GOT3 (cell line): Measurements from ENCODE around the gene GPR119.
A peak's percentile ranks its signal among the peaks of the same experiment; 100 is the strongest.
"Not testable (repeated sequence)": the region's sequence is repeated elsewhere in the genome, so short reads cannot be mapped to it uniquely, and the experiment has no call there.

Source experiments
- DNase-seq: peaks from one replicate; lab custom pipeline; 2025; ENCODE audit warnings: mixed read lengths; lab: John Stamatoyannopoulos, UW

Gene GPR119

DNA sequence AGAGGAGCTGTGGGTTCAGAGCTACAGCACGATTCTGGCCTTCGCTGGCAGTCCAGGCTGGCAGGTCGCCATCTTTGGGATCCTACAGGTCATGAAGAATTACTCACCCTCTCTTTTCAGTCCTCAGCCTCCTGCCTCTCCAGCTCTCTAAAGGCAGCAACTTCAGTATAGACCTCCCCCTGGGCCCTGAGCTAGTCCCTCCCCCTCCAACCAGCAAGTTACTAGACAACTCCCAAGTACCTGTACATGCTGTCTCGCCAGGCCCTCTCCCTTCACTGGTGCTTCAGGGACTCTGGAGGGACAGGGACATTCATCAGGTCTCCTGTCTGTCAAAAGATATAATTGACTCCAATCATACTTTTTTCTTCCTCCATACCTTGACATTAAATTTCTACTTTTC is at the start of gene GPR119:
Gene GPR119 (minus strand): TSS at position 155 of the 400 bp plus-strand sequence. CDS start 227 bp downstream, outside the sequence.
- DNase-seq: no peak

- not testable (repeated sequence) for DNase-seq
Observed at GRCh38 chrX:130429236-130429635, 43.8 kb upstream of the GPR119 start.

- no peak for DNase-seq
Observed at GRCh38 chrX:130426531-130426930, 41.1 kb upstream of the GPR119 start.

GRCh38 chrX:130419263-130419662 is 33.8 kb upstream of the GPR119 start:
- no peak for DNase-seq

DNA sequence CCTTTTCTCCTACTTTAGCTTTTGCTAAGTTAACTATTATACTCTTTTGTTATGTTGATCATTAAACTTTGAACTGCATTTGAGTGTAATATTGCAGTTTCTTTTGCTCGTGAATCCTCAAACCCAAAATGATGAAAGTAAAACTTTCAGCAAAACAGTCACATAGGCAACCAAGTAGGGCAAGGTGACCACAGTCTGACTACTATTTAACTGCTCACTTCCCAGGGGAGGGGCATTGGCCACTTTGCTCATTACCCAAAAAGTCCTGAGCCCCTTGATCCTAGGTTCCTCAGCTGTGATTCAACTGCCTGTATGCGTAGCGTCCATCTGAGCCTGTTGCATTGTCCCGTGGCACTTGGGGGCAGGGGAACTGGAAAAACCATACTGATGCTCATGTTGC is 33.3 kb upstream of the GPR119 start:
- no peak for DNase-seq

GRCh38 chrX:130418066-130418465 is 32.6 kb upstream of the GPR119 start:
- no peak for DNase-seq

GRCh38 chrX:130416785-130417184 is 31.3 kb upstream of the GPR119 start:
- no peak for DNase-seq

DNA sequence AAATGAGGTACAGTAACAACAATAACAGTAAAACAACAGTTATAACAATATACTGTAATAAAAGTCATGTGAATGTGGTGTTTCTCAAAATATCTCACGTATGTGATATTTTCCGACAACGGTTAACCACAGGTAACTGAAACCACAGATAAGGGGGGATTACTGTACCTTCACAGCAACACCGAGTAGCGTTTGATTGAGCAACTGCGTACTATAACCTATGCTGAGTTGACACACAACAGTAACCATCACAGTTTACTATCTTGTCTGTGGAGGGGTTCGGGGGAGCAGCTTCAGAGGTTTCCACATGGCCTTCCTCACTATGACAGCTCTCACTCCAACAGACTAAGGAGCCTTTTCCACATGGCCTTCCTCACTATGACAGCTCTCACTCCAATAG is 29.7 kb upstream of the GPR119 start:
- no peak for DNase-seq

DNA sequence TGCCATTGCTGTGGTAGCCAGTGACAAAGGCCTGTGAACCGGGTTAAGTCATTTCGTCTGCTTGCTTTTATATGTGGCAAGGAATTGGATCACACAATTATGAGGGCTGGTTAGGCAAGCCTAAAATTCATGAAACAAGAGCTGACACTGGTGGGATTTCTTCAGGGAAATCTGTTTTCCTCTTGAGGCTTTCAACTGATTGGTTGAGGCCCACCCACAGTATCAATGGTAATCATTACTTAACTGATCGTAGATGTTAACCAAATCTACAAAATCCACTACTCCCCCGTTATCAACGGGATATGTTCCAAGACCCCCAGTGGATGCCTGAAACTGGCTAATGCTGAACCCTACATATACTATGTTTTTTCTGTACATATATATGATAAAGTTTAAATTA is 29.3 kb upstream of the GPR119 start:
- DNase-seq: no peak

DNA sequence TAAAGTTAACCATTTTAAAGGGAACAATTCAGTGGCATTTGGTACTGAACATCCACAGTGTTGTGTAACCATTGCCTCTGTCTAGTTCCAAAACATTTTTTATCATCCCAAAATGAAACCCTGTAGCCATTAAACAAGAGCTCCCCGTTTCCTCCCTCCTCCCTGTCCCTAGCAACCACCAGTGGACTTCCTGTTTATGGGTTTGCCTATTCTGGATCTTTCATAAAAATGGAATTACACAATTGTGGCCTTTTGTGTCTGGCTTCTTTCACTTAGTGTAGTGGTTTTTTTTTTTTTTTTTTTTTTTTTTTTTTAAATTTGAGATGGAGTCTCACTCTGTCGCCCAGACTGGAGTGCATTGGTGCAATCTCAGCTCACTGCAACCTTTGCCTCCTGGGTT is 27.9 kb upstream of the GPR119 start:
- DNase-seq: no peak

- no peak for DNase-seq
Observed at GRCh38 chrX:130402208-130402684, 16.8 kb upstream of the GPR119 start.

DNA sequence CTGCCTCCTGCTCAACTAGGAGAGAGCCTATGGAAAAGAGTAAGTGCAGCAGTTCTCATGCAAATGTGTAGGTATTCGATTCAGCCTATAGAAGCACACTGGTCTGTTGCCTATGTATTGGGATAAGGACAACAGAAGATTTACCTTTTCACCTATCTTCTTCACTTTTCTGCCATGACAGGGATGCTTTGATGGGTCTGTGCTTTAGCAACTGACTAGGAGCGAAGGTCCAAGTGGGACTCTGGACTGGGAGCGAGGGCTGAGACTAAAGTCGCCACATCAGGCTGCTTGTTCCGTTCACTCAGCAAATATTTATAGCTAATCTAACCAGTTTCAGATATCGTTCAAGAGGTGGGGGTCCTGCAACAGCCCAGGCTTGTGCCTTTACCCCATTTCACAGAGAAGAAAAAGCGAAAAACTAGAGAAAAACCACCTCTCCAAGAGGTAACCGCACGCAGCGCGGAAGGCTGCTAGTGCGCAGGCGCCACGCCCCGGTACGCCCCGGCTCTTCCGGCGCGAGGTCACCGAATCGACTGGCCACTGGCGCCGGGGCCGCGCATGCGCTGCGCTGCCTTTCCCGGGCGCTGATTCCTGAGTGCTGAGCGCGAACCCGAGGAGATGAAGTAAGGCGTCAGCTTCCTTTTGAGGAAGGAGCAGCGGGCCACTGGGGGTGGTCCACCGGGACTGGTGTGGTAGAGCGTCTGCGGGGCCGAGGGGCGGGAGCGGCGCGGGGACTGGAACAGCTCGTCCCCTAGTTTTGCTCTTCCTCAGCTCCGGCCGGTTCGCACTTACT is 16.1 kb upstream of the GPR119 start, which contains the start of gene RBMX2:
Gene RBMX2 (plus strand): TSS at position 573 of the 793 bp plus-strand sequence. CDS start 46 bp downstream, at position 619.
- peak; percentile 1 for DNase-seq

GRCh38 chrX:130395341-130395740 is 9.9 kb upstream of the GPR119 start:
- no peak for DNase-seq

- DNase-seq: no peak
Observed at GRCh38 chrX:130393451-130394074, 8.1 kb upstream of the GPR119 start.

DNA sequence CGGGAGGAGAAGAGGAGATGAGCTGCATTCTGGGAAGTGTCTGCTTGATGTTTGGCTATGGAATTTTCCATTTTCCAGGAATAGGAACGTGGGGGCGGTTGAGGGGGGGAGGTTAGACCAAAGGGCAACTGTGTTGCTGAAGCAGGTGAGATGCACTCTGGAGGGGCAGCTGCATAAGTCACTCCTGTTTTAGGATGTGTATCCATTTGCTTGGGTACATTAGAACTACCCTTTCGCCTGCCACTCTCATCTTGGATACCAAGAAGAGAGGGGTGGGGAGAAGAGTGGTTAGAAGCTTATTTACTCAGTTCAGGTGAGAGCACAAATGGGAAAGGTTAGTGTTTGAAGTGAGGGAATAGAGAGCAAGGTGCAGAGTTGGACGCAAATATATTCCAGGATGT is 934 bp upstream of the GPR119 start:
- DNase-seq: no peak

DNA sequence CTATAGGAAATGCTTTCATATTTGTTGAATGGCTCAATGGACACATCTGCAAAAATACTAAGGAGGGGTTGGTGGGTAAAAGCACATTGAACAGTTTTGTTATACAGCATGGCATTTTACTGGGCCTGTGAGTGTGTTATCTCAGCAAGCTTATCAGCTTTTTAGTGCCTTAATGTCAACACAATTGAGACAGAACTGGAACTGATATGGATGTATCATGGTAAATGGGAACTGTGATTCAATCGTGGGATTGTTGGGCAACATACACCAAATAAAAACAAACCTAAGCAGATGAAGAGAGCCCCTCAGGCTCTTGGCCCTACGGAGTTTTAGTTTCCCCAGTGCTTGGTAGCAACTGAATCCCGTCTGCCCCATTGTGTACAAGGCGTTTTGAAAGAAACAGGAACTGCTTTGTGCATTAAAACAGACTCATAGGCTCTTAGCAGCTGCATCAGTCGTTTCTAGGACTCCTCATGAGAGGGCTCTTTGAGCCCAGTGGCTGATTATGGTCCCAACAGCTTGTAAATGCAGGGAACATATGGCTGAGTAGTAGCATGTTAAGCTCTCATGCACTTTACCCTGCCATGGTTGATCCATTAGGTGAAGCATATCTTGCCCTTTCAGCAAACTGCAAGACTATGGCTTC is 7.3 kb downstream of the GPR119 start:
- DNase-seq: no peak

GRCh38 chrX:130376077-130376476 is 9.4 kb downstream of the GPR119 start:
- no peak for DNase-seq

DNA sequence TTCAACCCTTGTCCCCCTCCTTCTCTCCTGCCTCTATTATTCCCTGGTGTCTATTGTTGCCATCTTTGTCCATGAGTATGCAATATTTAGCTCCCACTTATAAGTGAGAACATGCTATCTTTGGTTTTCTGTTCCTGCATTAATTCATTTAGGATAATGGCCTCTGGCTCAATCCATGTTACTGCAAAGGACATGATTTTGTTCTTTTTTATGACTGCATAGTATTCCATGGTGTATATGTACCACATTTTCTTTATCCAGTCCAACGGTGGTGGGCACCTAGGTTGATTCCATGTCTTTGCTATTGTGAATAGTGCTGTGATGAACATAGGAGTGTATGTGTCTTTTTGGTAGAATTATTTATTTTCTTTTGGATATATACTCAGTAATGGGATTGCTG is 33.4 kb downstream of the GPR119 start:
- DNase-seq: not testable (repeated sequence)

DNA sequence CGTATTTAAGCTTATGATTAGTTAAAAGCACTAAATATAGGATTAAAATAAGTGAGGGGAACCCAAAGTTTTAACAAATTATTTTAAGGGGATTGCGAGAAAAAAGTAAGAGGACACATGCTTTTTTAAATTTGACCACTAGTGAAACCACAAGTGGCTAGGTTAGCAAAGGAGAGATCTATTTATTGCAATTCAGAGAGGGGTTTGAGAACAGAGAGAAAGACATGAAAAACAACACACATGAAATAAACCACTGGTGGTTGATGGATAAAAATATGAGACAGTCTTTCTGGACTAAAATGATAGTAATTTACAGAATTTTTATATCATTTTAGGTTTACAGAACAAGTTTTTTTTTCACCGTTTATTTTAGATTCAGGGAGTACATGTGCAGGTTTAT is 33.9 kb downstream of the GPR119 start:
- no peak for DNase-seq

GRCh38 chrX:130347321-130347720 is 38.2 kb downstream of the GPR119 start:
- DNase-seq: no peak

GRCh38 chrX:130343411-130343810 is 42.1 kb downstream of the GPR119 start:
- no peak for DNase-seq

GRCh38 chrX:130340271-130340670 is 45.2 kb downstream of the GPR119 start:
- DNase-seq: no peak
